Measurements from ENCODE around the gene CCNL2. TPM values are rescaled to one million over a fixed set of nuclear protein-coding genes. Genes with fewer than 3 reads are reported as not detected.

The CCNL2 gene
- total and polyA plus RNA-seq, 2 of the 13 experiments (the other 11 are each of a cell fraction or from before 2014, with no cell fraction given), result 105 to 340 TPM

GRCh38 chr1:1361982-1362423, 37.1 kb downstream of the CCNL2 start (continued):
- TF ChIP-seq, protein P1, sequence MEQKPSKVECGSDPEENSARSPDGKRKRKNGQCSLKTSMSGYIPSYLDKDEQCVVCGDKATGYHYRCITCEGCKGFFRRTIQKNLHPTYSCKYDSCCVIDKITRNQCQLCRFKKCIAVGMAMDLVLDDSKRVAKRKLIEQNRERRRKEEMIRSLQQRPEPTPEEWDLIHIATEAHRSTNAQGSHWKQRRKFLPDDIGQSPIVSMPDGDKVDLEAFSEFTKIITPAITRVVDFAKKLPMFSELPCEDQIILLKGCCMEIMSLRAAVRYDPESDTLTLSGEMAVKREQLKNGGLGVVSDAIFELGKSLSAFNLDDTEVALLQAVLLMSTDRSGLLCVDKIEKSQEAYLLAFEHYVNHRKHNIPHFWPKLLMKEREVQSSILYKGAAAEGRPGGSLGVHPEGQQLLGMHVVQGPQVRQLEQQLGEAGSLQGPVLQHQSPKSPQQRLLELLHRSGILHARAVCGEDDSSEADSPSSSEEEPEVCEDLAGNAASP (CRISPR knock-in tag; IDR thresholded peaks at IDR 0.05; ENCODE audit: borderline replicate concordance), result no peak
- TF ChIP-seq RNF219 (CRISPR knock-in tag; IDR thresholded peaks at IDR 0.05) (no peak), ZNF569 (CRISPR knock-in tag; IDR thresholded peaks at IDR 0.05; ENCODE audit: borderline replicate concordance) (no peak), ZNF749 (CRISPR knock-in tag; IDR thresholded peaks at IDR 0.05; ENCODE audit: borderline replicate concordance) (no peak), CENPBD1 (CRISPR knock-in tag; IDR thresholded peaks at IDR 0.05; ENCODE audit: borderline replicate concordance, low read depth) (no peak), ZNF367 (CRISPR knock-in tag; IDR thresholded peaks at IDR 0.05; ENCODE audit: borderline replicate concordance) (no peak), ZNF577 (CRISPR knock-in tag; IDR thresholded peaks at IDR 0.05; ENCODE audit: borderline replicate concordance, low read depth) (no peak), SP5 (CRISPR knock-in tag; IDR thresholded peaks at IDR 0.05; ENCODE audit: borderline replicate concordance, low read depth) (0 out of 2 replicates have a peak, but pooled peaks have one; percentile 22), MED1 (CRISPR knock-in tag; IDR thresholded peaks at IDR 0.05) (no peak), POLR2G (IDR thresholded peaks at IDR 0.05; ENCODE audit: low read depth, low read length) (peak; percentile 63; the same call in 1 of the 2 replicates), MTA3 (CRISPR knock-in tag; IDR thresholded peaks at IDR 0.05) (no peak), ZNF275 (CRISPR knock-in tag; IDR thresholded peaks at IDR 0.05; ENCODE audit: borderline replicate concordance) (no peak), ZNF678 (CRISPR knock-in tag; IDR thresholded peaks at IDR 0.05) (no peak), NR2F6 (IDR thresholded peaks at IDR 0.05) (peak; percentile 29; the same call in 1 of the 2 replicates), NR2F6 (CRISPR knock-in tag; IDR thresholded peaks at IDR 0.05) (peak; percentile 58; the same call in 1 of the 2 replicates)
- TF ChIP-seq, protein P2, sequence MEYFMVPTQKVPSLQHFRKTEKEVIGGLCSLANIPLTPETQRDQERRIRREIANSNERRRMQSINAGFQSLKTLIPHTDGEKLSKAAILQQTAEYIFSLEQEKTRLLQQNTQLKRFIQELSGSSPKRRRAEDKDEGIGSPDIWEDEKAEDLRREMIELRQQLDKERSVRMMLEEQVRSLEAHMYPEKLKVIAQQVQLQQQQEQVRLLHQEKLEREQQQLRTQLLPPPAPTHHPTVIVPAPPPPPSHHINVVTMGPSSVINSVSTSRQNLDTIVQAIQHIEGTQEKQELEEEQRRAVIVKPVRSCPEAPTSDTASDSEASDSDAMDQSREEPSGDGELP (IDR thresholded peaks at IDR 0.05; ENCODE audit: borderline replicate concordance, low read depth), result no peak; the same call in 1 of the 2 replicates
- TF ChIP-seq, protein P3, sequence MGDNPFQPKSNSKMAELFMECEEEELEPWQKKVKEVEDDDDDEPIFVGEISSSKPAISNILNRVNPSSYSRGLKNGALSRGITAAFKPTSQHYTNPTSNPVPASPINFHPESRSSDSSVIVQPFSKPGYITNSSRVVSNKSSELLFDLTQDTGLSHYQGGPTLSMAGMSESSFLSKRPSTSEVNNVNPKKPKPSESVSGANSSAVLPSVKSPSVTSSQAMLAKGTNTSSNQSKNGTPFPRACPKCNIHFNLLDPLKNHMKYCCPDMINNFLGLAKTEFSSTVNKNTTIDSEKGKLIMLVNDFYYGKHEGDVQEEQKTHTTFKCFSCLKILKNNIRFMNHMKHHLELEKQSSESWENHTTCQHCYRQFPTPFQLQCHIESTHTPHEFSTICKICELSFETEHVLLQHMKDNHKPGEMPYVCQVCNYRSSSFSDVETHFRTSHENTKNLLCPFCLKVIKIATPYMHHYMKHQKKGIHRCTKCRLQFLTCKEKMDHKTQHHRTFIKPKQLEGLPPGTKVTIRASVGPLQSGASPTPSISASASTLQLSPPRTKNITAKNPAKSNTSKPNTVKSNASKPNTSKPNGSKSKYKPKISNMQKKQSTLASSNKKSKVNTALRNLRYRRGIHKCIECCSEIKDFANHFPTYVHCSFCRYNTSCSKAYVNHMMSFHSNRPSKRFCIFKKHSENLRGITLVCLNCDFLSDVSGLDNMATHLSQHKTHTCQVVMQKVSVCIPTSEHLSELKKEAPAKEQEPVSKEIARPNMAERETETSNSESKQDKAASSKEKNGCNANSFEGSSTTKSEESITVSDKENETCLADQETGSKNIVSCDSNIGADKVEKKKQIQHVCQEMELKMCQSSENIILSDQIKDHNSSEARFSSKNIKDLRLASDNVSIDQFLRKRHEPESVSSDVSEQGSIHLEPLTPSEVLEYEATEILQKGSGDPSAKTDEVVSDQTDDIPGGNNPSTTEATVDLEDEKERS (CRISPR knock-in tag; IDR thresholded peaks at IDR 0.05), result no peak
